Measurements from ENCODE around the gene TMEM219.

TMEM219 gene

GRCh38 chr16:29983420-29984136, 21.7 kb downstream of the TMEM219 start:
- DNase-seq, result no peak

DNA sequence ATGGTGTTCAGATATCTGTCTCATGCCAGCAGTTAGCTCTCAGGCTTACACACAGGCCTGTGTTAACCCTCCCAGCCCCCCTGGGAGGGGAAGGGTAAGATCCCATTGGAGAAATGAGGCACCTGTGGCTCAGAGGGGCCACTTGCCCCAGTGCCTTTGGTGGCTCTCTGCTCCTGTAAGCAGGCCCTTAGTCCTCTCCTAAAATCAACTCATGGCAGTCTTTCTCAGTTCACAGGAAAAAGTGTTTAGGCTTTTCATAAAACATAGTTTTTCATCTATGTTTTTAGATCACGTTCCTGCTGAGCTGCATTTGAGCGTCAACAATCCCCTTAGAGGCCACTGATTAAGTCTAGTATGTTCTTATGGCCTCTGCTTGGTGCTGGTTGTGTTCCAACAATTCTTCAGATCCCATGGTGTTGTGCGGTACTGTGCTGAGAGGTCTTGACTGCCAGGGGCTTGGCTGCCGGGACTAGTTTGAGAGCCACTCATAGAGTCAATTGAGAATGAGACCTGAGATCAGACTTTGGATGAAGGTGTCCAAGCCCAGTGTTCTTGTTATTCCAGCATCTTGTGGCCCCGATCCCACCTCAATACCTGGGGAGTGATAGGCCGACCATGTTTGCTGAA, 22.4 kb downstream of the TMEM219 start:
- no peak for DNase-seq

- no peak for DNase-seq
Observed at GRCh38 chr16:29984764-29985147, 22.9 kb downstream of the TMEM219 start.

- no peak for DNase-seq
Observed at GRCh38 chr16:29985271-29985811, 23.5 kb downstream of the TMEM219 start.

GRCh38 chr16:29986231-29986630, 24.4 kb downstream of the TMEM219 start:
- DNase-seq, result no peak

- no peak for DNase-seq
Observed at GRCh38 chr16:29986931-29987330, 25.1 kb downstream of the TMEM219 start.

GRCh38 chr16:29987371-29988085, 25.6 kb downstream of the TMEM219 start:
- no peak for DNase-seq

- DNase-seq, result no peak
Observed at GRCh38 chr16:29988346-29989075, 26.6 kb downstream of the TMEM219 start.

- DNase-seq, result no peak
Observed at GRCh38 chr16:29989111-29989858, 27.4 kb downstream of the TMEM219 start.

DNA sequence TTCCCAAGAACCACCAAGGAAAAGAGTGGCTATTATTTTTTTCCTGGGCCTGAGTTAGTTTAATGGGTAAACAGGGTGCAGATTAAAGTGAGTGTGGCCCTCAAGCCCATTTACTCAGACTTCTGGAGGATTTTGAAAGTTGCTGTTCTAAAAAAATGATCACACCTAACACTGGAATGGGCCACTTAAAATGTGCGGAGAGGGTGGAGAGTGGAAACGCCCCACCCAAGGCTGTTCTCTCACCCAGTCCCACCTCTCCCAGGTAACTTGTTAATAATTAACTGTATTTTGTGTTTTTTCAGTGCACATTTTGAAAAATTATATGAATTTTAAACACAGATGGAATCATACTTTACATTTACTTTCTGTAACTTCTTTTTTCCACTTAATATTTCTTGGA, 28.2 kb downstream of the TMEM219 start:
- no peak for DNase-seq

DNA sequence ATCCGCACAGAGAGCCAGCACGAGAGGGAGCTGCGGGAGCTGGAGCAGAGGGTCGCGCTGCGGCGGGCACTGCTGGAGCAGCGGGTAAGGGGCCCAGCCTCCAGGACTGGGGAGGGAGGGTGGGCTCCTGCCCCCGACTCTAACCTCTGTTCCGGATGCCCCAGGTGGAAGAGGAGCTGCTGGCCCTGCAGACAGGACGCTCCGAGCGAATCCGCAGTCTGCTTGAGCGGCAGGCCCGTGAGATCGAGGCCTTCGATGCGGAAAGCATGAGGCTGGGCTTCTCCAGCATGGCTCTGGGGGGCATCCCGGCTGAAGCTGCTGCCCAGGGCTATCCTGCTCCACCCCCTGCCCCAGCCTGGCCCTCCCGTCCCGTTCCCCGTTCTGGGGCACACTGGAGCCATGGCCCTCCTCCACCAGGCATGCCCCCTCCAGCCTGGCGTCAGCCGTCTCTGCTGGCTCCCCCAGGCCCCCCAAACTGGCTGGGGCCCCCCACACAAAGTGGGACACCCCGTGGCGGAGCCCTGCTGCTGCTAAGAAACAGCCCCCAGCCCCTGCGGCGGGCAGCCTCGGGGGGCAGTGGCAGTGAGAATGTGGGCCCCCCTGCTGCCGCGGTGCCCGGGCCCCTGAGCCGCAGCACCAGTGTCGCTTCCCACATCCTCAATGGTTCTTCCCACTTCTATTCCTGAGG, 29.1 kb downstream of the TMEM219 start:
- DNase-seq, result no peak

GRCh38 chr16:29991571-29991904, 29.7 kb downstream of the TMEM219 start:
- DNase-seq, result no peak

DNA sequence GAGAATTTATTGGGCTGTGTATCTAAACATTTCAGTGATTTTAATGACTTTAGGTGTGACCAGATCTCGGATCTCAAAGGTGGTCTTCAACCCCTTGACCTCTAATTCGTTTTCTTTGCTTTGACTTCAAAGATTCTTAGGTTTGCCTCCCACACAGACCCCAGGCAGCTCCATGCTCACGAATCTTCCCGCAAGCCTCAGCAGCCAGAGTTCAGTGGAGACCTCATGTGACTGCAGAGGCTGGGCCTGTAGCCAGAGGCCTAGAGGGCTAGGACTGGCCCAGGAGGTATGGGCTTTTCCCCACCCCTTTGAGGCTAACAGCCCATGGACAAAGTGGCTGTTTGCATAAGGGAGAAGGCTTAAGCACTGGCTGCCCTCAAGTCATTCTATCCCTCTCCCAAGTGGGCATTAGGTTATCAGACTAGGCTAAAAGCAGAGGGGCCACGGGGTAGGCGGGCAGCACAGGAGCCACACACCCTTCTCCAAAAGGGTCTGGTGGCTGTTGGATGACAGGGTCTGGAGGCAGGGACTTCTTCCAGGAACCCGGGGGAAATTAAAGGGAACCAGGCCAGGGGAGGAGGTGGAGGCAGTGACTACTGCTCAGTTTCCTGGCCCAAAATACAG, 30.6 kb downstream of the TMEM219 start:
- DNase-seq, result no peak

DNA sequence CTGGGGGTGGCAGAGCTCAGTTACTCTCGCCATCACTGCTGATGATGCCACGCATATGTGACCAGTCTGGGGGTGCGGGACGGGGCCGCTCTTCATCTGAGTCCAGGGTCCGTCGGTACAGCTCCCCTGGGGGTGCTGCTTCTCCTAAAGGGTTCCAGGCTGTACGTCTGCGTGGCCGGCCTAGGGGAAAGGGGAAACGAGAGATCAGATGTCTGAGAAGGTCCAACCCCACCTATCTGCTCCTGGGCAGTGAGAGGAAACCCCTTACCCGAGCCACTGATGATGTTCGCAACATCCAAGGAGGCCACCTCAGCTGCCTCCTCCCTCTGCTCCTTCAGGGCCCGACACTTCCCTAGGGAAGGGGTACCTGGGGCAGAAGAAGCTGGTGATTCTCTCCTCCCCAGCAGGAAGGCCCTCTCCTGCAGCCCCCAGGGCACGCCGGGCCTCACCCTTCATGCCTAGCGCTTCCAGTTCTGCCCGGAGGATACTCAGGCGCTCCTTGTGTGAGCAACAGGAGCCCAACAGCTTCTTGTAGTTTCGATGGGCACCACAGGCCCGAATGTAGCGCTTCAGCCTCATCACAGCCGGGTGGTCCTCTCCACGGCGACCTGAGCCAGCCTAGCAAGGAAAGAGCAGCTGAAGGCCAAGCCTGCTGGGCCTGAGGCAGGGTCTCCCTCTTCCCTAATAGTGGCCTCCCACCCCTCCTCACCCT, 31.5 kb downstream of the TMEM219 start:
- DNase-seq, result no peak

DNA sequence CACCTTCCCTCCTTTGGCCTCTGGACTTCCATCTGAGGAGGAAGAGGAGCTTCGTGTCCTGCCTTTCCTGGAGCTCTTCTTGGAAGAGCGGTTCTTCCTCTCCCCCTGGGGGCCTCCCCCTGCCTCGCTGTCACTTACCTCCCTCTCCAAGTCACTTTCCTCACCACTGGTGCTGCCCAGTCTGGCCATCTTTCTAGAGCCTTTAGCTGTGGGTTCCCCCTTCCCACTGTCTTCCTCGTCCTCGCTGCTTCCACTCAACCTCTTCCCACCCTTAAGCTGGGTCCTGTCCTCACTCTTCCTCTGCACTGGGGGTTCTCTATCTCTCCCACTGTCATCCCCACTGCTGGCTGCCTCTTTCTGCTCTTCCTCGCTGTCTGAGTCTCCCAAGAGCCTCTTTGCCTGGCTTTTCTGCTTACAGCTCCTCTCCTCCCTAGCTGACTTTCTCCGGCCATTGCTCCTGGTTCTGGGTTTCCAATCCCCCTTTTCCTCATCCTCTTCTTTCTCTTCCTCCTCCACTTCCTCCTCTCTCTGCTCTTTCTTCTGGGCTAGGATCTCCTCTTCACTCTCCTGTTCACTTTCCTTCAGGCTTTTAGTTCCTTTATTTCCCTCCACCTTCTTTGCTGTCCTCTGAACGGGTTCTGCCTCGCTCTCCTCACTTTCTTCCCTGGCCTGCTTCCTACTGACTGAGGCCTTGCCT, 32.2 kb downstream of the TMEM219 start:
- no peak for DNase-seq

- no peak for DNase-seq
Observed at GRCh38 chr16:29994600-29995323, 32.9 kb downstream of the TMEM219 start.

DNA sequence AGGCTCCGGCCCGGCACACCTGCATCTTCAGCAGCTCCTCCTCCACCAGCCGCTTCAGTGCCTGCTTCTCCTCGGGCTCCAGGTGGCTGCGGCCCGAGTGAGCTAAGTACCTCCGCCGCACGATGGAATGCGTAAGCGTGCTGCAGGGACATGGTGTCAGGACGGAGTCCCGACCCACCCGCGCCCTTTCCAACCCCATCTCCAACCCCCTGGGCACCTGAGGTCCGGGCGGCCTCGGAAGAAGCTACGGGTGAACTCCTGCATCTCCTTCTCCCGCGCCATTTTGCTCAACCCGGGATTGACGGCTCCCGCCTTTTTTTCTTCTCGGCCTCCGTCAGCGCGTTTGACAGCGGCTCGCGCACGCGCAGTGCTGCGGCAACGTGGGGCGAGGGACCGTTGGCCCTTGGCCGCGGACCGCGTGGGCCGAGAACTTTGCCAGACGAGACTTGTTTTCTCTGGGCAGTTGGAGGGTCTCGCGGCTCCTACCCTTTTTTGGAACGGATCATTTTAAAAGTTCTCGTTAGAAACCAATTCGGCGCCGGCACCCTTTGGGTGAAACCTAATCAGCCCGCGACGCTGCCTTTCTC, 33.5 kb downstream of the TMEM219 start, which contains the start of gene HIRIP3:
HIRIP3 (minus strand) TSS at position 294 of the 587 bp plus-strand sequence; CDS start at position 282, 12 bp downstream.
- peak; percentile 63 for DNase-seq

DNA sequence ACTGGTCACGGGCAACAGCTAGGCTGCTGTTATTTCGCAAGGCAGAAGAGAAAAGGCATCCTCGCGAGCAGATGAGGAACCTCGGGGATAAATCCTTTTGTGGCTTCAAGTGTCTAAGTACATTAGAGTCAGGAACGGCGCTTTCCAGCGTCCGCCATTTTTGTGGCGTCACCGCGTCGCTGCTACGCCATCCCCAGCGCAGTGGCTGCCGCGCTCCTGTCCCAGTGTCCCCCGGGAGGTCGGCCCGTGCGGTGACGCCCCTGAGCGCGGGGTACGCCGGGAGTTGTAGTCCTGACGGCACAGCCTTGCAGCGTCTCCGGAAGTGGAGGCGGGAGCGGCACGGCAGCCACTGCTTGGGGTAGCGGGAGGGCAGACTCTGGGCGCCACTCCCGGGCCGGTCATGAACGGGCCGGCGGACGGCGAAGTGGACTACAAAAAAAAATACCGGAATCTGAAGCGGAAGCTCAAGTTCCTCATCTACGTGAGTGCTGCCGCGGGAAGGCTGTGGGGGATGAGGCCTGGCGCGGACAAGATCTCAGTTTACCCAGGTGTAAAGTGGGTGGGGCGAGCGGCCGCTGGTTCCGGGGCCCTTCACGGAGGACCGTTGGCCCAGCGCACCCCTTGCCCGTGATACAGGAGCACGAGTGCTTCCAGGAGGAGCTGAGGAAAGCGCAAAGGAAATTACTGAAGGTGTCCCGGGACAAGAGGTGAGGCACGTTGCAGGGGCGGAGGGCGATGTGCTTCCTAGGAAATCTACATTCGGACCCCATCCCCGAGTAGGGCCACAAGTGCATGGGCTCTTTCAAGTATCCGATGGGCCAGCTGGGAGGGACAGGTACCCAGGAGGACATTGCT, 34.3 kb downstream of the TMEM219 start, which contains the start of gene INO80E:
INO80E (plus strand) TSS at position 331 of the 855 bp plus-strand sequence; CDS start at position 401, 70 bp downstream.
- peak; percentile 84 for DNase-seq

All from NCI-H1694 (cell line).